Keratinocyte (primary cell): ENCODE data around the gene FBXL22. TPM values are rescaled to one million over a fixed set of nuclear protein-coding genes. Genes with fewer than 3 reads are reported as not detected.
A peak's percentile ranks its signal among the peaks of the same experiment; 100 is the strongest.

Source experiments
- DNase-seq: peaks from one replicate; pipeline ENCODE4 v3.0.0-alpha.2; 2011; ENCODE audit warnings: low read depth, missing footprints, low spot score
- FAIRE-seq: peaks from 2 replicates; lab custom pipeline; 2011; peaks lifted over from hg19 to GRCh38; lab: Jason Lieb, UNC
- H2AFZ ChIP-seq: 2 replicates; pipeline ENCODE4 v1.6.0; 2012; ENCODE audit warnings: low read length, control low read depth, inconsistent platforms; ENCODE audit not compliant: control insufficient read depth
- H3K27ac ChIP-seq: 2 replicates; pipeline ENCODE4 v1.5.1; 2011; ENCODE audit warnings: low read length; ENCODE audit not compliant: control insufficient read depth, insufficient read depth
- H3K27me3 ChIP-seq: 3 replicates; pipeline ENCODE4 v1.6.0; 2011; ENCODE audit warnings: low read length; ENCODE audit not compliant: control insufficient read depth, insufficient read depth; ENCODE audit errors: extremely low read depth
- H3K36me3 ChIP-seq, 2 experiments: 2 replicates in 1 of 2; 3 replicates in 1 of 2; pipeline ENCODE4 v1.5.1; 2011; ENCODE audit warnings: low read length in 2 of 2, mild to moderate bottlenecking in 1 of 2; ENCODE audit not compliant: control insufficient read depth in 2 of 2, insufficient read depth in 2 of 2; ENCODE audit errors: extremely low read depth in 1 of 2
- H3K4me1 ChIP-seq: 3 replicates; pipeline ENCODE4 v1.5.1; 2011; ENCODE audit warnings: low read length; ENCODE audit not compliant: control insufficient read depth, insufficient read depth; ENCODE audit errors: extremely low read depth
- H3K4me2 ChIP-seq: 3 replicates; pipeline ENCODE4 v1.6.0; 2011; ENCODE audit warnings: low read depth, low read length; ENCODE audit not compliant: control insufficient read depth, insufficient read depth; ENCODE audit errors: extremely low read depth
- H3K4me3 ChIP-seq, 3 experiments: fragments of 200-600 bp in 1 of 3; sonication (generic) in 1 of 3; 2 replicates in 2 of 3; 3 replicates in 1 of 3; pipeline ENCODE4 v1.5.1; 2011 to 2016; ENCODE audit warnings: low read length in 3 of 3, mild to moderate bottlenecking in 3 of 3, control low read depth in 2 of 3, inconsistent platforms in 1 of 3, low read depth in 1 of 3, mixed read lengths in 1 of 3, mixed run types in 1 of 3, moderate library complexity in 1 of 3; ENCODE audit not compliant: control insufficient read depth in 2 of 3, insufficient read depth in 2 of 3; ENCODE audit errors: extremely low read depth in 1 of 3
- H3K79me2 ChIP-seq: 2 replicates; pipeline ENCODE4 v1.6.0; 2012; ENCODE audit warnings: low read length; ENCODE audit not compliant: control insufficient read depth, insufficient read depth
- H3K9ac ChIP-seq: 3 replicates; pipeline ENCODE4 v1.6.0; 2011; ENCODE audit warnings: low read length; ENCODE audit not compliant: control insufficient read depth, insufficient read depth; ENCODE audit errors: extremely low read depth
- H3K9me1 ChIP-seq: 3 replicates; pipeline ENCODE4 v1.6.0; 2011; ENCODE audit warnings: low read length; ENCODE audit not compliant: control insufficient read depth, insufficient read depth; ENCODE audit errors: extremely low read depth
- H3K9me3 ChIP-seq: 2 replicates; pipeline ENCODE4 v1.5.1; 2012; ENCODE audit warnings: low read depth, low read length; ENCODE audit not compliant: control insufficient read depth
- H4K20me1 ChIP-seq: 3 replicates; pipeline ENCODE4 v1.6.0; 2011; ENCODE audit warnings: low read length; ENCODE audit not compliant: control insufficient read depth, insufficient read depth; ENCODE audit errors: extremely low read depth
- EZH2 ChIP-seq: IDR thresholded peaks from one replicate; pipeline ENCODE4 v1.6.1; 2012; ENCODE audit warnings: inconsistent platforms, mild to moderate bottlenecking, low read length, moderate library complexity
- dilution Hi-C: fragments of 300-500 bp; cut with MboI; formaldehyde crosslinking; loops from one replicate; pipeline ENCODE4 v1.7.0; 2020; ENCODE audit warnings: low sequenced_read_pairs; ENCODE audit not compliant: extremely low pct_ligation_motif_present
- polyA plus RNA-seq, 5 experiments: library from polyadenylated mRNA; depleted of rRNA in 3 of 5; stranded (reverse) in 3 of 5; stranded (forward) in 1 of 5; unstranded in 1 of 5; fragments of >200 nt; gene quantifications; 1 replicate in 1 of 5; 2 replicates in 3 of 5; 3 replicates in 1 of 5; pipeline versions ENCODE4 v1.2.1 to v1.2.3, GENCODE V29; 2011 to 2012; ENCODE audit warnings: missing spikeins in 2 of 5, low read depth in 1 of 5, low replicate concordance in 1 of 5
- TF ChIP-seq, protein P1 (sequence below), 3 experiments: IDR thresholded peaks in 1 of 3; conservative IDR thresholded peaks in 1 of 3; optimal IDR thresholded peaks in 1 of 3; 2 replicates in 2 of 3; 3 replicates in 1 of 3; pipeline versions ENCODE3 to v1.5.1; 2011; ENCODE audit warnings: low read length in 3 of 3, mild to moderate bottlenecking in 3 of 3, moderate library complexity in 2 of 3, control low read depth in 1 of 3, inconsistent platforms in 1 of 3; ENCODE audit not compliant: insufficient read depth in 2 of 3; ENCODE audit errors: extremely low read depth in 1 of 3

The FBXL22 gene
- polyA plus RNA-seq, 1 donor (not counting 4 experiments of a cell fraction or from before 2014, with no cell fraction given): 0.04 TPM

GRCh38 chr15:63576441-63576840, 20.7 kb upstream of the FBXL22 start:
- Histone ChIP-seq H3K27me3 (no peaks in the 10 kb centered on the region), H3K4me3 (no peak overlapping the region), H3K9ac (no peak overlapping the region), H3K36me3 (peaks cover 3 to 4% of the 10 kb centered on the region in 2 experiments), H3K4me1 (no peaks in the 10 kb centered on the region), H2AFZ (no peak overlapping the region), H3K4me2 (no peak overlapping the region), H3K9me3 (no peaks in the 10 kb centered on the region), H3K27ac (no peak overlapping the region), H3K79me2 (no peaks in the 10 kb centered on the region), H3K9me1 (no peaks in the 10 kb centered on the region), H4K20me1 (no peaks in the 10 kb centered on the region)
- dilution Hi-C loops: no loop called here
- DNase-seq (no peak), FAIRE-seq (no peak)
- no peak for TF ChIP-seq EZH2
- TF ChIP-seq, protein P1, sequence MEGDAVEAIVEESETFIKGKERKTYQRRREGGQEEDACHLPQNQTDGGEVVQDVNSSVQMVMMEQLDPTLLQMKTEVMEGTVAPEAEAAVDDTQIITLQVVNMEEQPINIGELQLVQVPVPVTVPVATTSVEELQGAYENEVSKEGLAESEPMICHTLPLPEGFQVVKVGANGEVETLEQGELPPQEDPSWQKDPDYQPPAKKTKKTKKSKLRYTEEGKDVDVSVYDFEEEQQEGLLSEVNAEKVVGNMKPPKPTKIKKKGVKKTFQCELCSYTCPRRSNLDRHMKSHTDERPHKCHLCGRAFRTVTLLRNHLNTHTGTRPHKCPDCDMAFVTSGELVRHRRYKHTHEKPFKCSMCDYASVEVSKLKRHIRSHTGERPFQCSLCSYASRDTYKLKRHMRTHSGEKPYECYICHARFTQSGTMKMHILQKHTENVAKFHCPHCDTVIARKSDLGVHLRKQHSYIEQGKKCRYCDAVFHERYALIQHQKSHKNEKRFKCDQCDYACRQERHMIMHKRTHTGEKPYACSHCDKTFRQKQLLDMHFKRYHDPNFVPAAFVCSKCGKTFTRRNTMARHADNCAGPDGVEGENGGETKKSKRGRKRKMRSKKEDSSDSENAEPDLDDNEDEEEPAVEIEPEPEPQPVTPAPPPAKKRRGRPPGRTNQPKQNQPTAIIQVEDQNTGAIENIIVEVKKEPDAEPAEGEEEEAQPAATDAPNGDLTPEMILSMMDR (optimal IDR thresholded peaks at IDR 0.05 in 1 of 3, IDR thresholded peaks at IDR 0.05 in 1 of 3, conservative IDR thresholded peaks at IDR 0.05 in 1 of 3; ENCODE audit: extremely low read depth in 1 of 3, insufficient read depth in 2 of 3, low read length in 3 of 3): no peak

DNA sequence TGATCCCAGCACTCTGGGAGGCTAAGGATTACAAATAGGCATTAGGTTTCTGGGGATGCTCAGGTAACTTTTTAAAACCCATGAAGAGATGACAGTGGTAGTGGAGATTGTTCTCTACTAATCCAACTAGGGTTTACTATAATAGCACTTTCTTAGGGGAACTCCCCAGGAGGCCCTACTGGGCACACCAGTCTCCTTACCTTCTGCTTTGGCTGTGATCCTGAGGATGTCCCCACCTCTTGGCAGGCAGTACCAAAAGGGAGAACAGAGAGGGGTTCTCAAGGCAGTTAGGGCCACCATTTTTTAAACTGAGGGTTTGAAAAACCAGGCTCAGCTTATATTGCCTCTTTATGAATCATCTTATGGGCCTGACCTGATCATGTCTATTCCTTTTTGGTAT, 15.0 kb upstream of the FBXL22 start:
- Histone ChIP-seq H3K4me3 (no peak overlapping the region), H3K36me3 (no peaks in the 10 kb centered on the region), H3K4me1 (no peaks in the 10 kb centered on the region), H3K4me2 (no peak overlapping the region), H3K9ac (no peak overlapping the region), H3K9me3 (no peaks in the 10 kb centered on the region), H2AFZ (no peak overlapping the region), H4K20me1 (no peaks in the 10 kb centered on the region), H3K9me1 (no peaks in the 10 kb centered on the region), H3K79me2 (no peaks in the 10 kb centered on the region), H3K27me3 (no peaks in the 10 kb centered on the region), H3K27ac (peak overlapping the region; percentile 0)
- dilution Hi-C loops: no loop called here
- DNase-seq (no peak), FAIRE-seq (no peak)
- no peak for TF ChIP-seq EZH2
- TF ChIP-seq, protein P1 (optimal IDR thresholded peaks at IDR 0.05 in 1 of 3, IDR thresholded peaks at IDR 0.05 in 1 of 3, conservative IDR thresholded peaks at IDR 0.05 in 1 of 3; ENCODE audit: extremely low read depth in 1 of 3, insufficient read depth in 2 of 3, low read length in 3 of 3): no peak
